Activated CD4-positive, alpha-beta T cell treated with anti-CD3 and anti-CD28 coated beads for 1 hour (primary cell): ENCODE measurements around the gene GMDS.

Experiments used
- DNase-seq: peaks from one replicate; pipeline ENCODE4 v3.0.0-alpha.2; 2020

The GMDS gene

DNA sequence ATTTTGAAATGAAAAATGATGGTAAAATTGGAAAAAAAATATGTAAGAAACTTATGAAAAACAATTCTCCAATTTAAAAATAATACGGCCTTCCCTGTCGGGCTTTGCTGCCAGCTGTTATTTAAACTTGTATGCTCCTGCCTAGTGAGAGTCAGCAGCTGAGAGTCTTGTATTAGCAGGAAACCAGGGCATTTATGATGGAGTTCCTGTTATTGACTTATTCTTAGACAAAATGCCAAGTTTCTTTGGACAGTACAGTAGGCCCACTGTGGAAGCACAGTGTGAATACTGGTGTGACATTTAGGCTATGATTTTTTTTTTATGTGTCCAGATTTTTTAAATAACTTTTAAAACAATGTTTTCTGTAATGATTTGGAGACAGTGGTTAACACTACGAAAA, 42.1 kb downstream of the GMDS start:
- DNase-seq = no peak

DNA sequence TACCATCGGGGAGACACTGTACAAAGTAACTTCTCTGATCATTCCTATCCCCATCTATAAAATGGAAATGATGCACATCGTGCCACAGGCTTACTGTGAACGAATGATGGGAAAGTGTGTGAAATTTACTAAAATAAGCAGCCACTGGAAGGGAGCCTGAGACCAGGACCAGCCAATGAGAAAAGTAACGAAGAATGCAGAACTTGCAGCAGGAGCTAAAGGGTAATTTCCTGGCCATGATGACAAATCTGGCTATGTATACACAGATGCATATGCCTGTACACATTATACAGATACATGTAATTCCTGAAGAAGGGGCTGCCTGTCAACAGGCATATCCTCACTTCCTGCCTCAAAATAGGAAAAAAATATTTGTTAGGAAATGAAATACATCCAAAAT, 47.4 kb downstream of the GMDS start:
- no peak for DNase-seq

DNA sequence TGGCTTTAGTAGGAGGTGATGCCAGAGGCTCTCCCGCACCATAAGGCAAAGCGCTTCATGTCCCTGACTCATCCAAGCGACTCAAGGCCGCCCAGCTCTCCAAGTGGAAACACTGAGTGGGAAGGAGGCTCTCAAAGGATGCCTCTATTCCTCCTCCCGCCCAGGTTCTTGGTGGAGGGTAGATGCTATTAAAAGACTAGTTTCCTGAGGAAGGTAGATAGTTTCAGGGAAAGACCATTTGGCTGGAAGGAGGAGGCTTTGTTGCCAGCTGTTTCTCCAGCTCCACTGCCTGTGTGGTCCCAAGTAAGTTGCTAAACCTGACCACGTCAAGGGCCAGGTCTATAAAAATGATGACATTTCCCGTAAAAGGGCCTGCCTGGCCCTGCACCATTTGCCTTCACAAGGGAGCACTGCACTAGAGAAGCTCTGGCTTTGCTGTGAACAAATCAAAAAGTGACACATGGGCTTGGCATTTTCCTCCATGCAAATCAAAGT, 48.2 kb downstream of the GMDS start:
- DNase-seq = no peak

DNA sequence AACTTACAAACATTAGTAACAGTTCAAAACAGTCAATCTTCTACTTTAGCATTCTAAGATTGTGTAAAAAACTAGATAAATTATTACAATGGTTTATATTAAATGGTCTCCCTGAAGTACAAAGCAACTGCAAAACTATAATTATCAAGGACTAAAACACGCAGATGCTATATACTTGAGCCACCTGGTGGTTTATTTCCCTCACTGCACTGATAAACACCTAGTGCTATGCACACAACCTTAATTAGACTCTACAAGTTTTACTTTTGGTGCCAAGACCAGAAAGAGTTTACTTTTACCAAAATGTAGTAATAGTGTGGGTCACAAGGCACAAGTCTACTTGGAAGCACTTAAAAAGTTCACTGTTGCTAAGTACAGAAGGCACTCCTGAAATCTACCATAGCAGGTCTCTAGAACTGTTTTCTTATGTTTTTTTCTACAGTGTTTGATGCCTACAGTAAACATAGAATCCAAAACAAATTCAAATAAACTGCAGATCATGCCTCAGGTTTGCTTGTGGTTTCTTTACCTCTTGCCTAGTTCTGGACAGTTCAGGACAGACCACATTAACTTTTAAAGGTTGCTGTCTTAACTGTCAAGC, 49.2 kb downstream of the GMDS start:
- no peak for DNase-seq

DNA sequence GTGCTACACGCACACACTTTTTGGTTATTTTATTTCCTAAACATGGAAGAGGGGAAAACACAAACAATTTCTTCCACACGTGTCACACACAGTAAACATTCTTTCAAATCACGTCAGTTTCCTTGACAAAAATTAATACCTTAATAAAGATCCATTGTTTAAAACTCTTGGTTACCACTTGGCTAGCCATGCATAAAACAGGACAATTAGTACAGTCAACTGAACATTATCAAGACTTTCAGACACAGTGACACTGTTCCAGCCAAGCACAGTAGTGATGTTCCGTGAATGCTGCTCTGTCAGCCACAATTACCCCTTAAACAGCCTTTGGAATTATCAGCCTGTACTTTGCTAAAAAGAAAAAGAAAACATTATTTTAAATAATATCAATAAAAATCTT, 50.8 kb downstream of the GMDS start:
- DNase-seq = no peak

DNA sequence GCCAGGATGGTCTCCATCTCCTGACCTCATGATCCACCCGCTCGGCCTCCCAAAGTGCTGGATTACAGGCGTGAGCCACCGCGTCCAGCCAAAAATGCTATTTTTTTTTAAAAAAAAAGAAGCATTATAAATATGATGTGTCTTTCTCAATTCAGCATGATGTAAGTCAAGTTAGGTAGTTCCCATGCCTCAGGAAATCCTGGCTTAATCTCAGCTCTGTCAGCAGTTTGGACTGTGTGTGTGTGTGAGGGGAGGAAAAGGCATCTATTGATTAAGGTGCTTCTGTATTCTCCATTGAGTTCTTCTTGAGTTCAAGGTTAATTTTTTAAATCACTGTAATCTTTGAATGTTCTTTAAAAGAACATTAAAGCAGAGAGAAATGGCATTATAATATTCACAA, 51.5 kb downstream of the GMDS start:
- DNase-seq = no peak

DNA sequence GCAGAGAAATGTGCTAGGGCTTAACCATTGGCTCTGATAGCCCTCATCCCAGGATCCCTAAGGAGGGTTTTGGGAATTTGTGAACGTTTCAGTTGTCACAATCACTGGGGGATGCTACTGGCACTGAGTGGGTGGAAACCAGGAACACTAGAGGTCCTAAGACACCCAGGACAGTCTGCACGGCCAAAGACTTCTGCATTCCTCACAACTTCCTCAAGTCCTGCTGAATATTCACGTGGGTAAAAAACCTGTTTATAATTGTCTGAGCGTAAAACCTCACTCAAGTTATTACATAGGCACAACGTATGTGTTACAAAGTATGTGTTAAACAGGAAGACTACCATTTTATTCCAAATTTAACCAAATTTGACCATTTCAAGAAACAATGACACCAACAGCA, 52.4 kb downstream of the GMDS start:
- DNase-seq = no peak

DNA sequence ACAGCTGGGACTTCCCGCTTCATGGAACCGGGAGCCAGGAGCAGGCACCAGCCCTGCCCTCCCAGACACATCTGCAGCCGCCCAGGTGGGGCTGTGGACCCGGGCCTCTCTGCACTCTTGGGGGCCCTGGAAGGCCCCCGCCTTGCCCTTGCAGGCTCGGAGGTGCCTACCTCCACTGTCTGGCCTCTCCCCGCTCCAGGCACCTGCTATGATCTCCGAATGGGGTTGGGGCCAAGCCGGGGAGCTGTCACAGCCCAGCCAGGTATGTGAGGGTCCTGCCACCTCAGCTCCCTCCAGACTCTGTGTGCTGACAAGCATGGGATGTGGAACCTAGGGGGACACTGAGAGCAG, 54.0 kb downstream of the GMDS start:
- no peak for DNase-seq

DNA sequence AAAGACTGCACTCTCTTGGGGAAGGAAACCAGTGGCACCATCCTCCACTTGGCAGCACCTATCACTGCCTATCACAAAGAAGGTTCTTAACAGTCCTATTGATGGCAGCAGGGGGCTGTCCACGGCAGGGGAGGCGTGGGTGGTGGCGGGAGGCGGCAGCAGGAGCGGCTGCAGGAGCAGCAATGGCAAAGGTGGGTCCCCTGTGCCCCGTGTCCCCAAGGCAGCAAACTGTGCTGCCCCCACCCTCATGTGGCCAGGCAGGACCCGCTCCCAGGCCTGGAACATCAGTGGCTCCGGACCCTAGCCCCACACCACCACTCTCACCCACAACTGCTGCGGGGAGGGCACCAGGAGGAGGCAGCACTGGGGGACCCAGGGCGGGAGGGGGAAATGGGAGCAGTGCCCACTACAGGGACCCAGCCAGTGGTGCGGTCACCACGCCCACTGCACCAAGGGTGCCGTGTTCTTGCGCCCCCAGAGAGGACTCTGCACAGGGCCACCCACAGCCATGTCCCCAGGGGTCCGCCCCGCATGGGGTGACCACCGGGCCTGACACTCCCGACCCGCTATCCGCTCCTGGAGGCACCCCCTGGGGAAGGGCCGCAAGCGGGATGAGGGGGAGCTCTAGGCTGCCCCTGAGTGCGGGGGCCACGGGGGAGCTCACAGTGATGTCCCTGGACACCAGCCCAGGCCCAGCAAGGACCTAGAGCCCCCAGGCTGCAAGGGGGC, 54.6 kb downstream of the GMDS start:
- DNase-seq = no peak

DNA sequence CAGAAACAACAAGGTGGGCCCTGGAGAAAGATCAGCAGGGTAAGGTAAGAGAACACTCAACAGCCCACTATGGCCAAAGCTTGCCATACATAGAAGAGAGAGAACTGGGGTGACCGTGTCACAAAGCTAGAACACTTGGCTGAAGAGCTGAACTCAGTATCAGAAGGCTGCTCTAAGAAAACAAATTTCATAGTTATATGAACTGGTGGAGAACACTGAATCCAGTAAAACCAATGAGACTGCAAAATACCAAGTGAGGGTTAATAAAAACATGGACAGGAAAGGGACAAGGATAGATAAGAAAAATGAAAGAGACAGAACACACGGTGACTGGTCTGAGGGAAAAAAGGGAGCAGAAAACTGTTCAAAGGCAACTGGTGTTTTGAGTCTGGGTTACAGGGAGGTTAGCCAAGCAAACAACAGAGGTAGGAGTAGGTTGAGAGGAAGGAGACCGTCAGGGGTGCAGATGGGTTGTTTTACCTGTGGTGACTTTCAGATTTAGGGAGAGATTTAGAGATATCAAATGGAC, 56.5 kb downstream of the GMDS start:
- DNase-seq = no peak

DNA sequence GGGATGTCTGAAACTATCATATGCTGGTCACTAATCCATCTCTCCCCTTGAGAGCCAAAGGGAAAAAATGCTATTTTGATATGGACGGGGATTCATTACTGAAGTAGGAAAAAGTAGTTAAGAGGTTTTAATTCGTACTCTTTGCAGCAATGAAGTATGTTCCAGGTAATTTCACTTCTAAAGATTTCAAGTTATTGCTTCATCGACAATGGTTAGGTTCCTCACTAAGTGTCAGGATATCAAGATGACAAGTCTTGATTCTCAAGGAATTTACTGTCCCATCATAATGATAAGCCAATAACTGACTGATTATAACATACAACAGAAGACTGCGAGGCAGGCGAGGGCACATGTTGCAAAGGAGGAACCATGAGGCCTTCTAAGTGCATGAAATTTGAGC, 57.0 kb downstream of the GMDS start:
- no peak for DNase-seq

DNA sequence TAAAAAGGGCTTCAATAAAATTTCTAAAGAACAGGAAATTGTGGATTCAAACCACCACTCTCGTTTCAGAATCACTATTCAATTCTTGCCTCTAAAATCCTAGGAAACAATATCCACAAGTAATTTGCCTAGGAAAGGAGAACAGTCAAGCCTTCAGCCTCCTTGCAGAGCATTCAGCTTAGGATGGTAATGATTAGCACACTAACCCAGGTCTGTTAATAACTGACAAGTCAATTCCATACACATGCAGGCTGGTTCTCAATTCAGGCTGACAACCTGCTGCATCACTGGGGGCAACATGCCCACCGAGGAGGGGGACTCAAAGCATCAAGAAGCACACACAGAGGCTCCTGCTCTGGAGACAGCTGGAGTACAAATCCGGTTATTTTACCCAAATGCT, 57.6 kb downstream of the GMDS start:
- no peak for DNase-seq

DNA sequence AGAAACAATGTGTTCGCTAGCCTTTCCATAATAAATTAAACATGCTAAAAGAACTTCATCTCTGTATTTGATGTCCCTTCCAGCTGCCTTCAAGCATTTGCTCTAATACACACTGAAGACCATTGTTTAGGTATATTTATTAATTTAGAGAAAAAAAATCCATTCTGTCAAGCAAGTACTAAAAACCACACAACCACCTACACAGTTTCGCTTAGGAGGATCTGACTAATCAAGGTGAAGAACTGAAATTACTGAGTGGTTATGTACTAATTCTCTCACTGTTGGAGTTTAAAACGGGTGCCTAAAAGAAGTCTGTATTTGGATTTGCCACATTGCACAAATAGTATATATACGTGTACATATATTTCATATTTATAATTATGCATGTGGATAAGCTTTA, 58.9 kb downstream of the GMDS start:
- DNase-seq = no peak

DNA sequence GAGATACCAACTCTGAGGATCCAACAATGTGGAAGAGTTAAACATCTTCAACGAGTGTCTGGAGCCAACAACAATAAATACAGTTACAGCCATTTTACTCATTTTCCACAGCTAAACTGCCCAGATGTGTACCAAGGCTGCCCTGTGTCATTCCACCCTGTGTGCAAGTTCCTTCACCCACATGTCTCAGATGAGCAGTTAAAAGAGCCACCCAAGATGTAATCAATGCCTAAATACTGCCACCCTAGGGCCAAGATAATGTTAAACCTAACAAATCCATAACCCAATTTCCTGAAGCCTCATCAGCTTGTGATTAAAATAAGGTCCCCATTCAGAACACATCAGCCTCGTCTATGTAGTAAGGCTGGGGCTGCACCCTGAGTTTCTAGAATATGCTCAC, 59.9 kb downstream of the GMDS start:
- no peak for DNase-seq

DNA sequence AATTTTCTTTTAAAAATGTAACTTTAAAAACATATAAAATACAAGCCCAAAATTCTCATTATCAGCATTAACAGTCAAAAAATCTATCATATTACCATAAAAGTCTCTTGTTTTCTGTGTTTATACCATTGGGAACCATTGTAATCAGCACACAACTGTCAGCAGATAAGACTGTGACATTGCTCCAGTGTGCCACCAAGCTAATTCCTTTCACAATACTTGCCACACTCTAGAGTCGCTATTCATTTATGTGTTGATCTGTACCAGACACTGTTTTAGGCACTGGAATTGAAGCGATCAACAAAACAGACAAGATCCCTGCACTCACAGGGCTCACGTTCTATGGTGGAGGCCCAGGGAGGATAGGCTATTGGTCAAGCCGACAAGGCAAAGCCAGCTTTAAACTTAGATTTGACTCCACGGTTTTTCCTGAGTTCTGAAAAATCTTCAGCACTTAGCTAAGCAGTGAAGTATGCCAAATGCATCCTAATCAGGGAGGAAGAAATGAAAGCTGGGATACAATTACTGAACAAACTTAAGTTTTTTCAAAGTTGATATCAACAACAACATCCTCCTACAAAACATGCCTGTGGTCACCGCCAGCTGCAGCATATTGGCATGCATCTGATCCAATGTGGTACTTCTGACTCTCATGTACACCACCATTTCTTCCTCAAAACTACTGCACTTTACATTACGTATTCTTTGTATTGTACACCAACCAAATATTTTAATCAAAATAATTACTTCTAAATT, 60.5 kb downstream of the GMDS start:
- DNase-seq = no peak

DNA sequence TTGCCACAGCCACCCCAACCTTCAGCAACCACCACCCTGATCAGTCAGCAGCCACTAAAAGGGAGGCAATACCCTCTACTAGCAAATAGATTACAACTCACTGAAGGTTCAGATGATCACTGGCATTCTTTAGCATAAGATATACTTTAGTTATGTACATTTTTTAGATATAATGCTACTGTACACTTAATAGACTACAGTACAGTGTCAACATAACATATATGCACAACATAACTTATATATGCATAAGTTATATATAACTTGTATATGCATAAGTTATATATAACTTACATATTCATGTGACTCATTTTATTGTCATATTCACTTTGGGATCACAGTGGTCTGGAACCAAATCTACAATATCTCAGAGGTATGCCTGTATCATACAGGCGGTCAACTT, 61.7 kb downstream of the GMDS start:
- no peak for DNase-seq

DNA sequence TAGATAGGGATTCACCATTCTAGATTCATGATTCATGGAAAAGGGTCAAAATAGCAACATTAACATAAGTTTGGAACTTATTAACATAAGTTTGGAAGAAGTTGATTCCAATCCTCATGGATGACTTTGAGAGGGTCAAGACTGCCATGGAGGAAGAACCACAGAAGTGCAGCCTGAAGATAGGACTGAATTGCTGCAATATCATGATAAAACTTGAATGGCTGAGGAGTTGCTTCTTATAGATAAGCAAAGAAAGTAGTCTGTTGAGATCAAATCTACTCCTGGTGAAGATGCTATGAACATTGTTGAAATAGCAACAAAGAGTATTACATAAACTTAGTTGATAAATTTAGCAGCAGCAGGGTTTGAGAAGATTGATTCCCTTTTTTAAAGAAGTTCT, 62.2 kb downstream of the GMDS start:
- DNase-seq = no peak

DNA sequence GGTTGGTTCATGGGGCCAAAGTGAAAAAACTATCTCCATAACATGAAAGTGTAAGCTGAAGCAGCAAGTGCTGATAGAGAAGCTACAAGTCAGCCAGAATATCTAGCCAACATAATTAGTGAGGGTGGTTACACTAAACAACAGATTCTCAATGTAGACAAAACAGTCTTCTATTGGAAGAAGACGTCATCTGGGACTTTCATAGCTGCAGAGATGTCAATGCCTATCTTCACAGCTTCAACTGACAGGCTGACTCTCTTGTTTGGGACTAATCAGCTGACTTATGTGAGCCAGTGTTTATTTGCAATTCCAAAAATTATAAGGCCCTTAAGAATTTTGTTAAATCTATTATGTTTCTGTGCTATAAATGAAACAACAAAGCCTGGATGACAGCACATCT, 63.2 kb downstream of the GMDS start:
- DNase-seq = no peak

DNA sequence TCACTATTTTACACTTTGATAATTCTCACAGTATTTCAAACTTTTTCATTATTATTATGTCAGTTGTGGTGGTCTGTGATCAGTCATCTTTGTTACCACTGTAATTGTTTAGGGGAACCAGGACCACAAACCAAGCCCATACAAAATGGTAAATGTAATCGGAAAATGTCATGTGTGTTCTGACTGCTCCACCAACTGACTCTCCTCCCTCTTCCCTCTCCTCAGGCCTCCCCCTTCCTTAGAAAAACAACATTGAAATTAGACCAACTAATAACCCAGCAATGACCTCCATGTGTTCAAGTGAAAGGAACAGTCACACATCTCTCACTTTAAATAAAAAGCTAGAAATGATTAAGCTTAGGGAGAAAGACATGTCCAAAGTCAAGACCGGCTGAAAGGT, 63.8 kb downstream of the GMDS start:
- DNase-seq = no peak

DNA sequence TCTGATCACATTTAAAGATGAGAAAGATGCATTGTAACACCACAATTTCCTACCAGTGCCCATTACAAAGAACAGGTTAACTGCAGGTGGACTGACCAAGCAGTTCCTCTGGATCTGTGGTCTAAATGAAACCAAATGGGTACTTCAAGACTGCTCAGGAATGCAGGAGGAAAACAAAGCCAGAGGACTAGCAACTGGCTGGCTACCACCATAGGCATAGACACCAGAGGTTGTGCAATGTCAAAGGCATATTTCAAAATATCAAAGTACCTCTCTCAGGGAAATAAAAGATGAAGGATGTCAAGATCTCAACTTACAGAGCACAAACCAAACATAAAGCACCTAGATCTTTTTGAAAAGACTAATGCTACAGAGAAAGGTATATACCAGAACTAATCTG, 65.5 kb downstream of the GMDS start:
- DNase-seq = no peak

DNA sequence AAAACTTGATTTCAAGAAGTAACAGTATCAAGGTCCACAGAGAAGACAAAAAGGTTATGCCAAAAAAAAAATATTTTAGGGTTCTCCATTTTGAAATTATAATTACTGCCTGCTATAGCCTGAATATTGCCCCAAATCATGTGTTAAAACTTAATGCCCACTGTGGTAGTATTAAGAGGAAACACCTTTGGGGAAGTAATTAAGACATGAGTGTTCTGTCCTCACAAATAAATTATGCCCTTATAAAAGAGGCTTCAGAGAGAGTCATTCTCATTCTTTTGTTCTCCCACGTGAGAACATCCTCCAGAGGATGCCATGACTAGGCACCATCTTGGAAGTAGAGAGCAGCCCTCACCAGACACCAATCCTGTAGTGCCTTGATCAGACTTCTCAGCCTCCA, 66.2 kb downstream of the GMDS start:
- no peak for DNase-seq

DNA sequence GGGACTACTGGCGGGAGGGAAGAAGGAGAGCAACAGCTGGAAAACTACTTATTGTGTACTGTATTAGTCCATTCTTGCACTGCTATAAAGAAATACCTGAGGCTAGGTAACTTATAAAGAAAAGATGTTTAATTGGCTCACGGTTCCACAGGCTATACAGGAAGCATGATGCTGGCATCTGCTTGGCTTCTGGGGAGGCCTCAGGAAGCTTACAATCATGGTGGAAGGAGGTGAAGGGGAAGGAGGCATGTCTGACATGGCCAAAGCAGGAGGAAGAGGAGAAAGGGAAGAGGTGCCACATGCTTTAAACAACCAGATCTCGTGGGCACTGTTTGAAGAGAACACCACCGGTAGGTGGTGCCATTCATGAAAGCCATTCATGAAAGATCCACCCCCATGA, 67.3 kb downstream of the GMDS start:
- DNase-seq = no peak

DNA sequence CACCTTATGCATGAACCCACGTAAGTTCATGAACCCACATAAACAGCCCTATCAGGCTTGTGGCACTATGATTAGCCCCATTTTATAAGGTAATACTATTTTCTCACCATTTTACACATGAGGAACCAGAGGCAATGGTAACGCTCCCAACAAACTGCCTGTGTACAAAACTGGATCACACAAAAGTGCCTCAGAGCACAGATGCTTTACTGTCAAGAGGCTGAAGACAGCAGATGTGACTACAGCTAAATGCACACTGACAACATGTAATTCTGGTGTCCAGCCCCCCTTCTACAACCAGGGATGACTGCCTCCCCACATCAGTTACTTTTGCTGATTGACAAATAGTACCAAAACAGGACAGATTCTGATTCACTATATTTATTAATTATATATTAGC, 69.6 kb downstream of the GMDS start:
- no peak for DNase-seq
